Raji (cell line): ENCODE measurements around the gene CREG2.

ENCODE experiments used
- POLR2A ChIP-seq: IDR thresholded peaks from 2 replicates; pipeline ENCODE4 v1.6.1; 2011; ENCODE audit warnings: low read depth, low read length, control low read depth; ENCODE audit not compliant: insufficient read depth

The CREG2 gene

DNA sequence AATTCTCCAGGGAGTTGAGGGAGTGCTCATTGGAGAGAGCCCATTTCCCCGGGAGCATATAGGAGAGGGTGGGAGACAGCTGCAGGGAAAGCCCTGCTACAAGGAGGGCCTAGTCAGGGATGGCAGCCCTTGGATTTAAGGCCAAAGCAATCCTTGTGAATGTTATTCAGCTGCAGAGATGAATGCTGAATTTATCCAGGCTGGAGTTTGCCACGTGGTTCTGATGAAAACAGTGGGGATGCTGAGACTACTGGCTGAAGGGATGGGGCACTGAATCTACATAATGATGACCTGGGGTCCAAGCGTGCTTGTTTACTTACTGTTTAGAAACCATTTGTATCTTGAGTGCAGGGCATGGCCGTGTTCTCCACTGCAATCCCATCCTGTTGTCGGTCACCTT, 43.2 kb downstream of the CREG2 start:
- no peak for TF ChIP-seq POLR2A

GRCh38 chr2:101342625-101343008, 44.7 kb downstream of the CREG2 start:
- TF ChIP-seq POLR2A: no peak

- no peak for TF ChIP-seq POLR2A
Observed at GRCh38 chr2:101341901-101342624, 45.2 kb downstream of the CREG2 start.

GRCh38 chr2:101341421-101341820, 45.9 kb downstream of the CREG2 start:
- TF ChIP-seq POLR2A: no peak

- no peak for TF ChIP-seq POLR2A
Observed at GRCh38 chr2:101340141-101340551, 47.2 kb downstream of the CREG2 start.

DNA sequence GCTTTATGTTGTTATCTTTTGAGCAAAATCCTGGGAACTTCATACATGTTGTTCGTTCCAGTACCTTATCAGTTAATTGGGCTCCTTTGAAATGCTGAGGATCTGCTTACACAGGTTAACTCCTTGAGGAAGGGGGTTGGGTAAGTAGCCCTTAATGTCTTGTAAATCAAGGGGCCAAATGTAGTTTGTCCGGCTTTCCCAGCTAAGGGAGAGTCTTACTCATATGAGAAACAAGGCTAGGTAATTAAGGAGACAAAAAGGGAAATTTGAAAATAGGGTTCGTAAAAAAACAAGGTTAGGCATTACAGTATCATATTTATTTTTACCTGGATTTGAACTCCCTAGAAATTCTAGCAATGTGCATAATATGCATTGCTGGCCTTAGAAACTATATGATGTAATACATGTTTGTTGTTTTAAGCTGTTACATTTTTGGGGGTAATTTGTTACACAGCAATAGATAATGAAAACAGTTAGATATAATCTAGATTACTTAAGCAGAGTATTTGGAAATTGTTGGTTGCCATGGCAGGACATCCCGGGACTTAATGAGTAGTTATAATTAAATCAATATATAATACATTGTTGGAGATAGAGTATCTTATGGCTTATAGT, 47.9 kb downstream of the CREG2 start:
- no peak for TF ChIP-seq POLR2A

GRCh38 chr2:101337877-101338276, 49.4 kb downstream of the CREG2 start:
- no peak for TF ChIP-seq POLR2A

GRCh38 chr2:101332885-101333766, 54.2 kb downstream of the CREG2 start:
- no peak for TF ChIP-seq POLR2A

DNA sequence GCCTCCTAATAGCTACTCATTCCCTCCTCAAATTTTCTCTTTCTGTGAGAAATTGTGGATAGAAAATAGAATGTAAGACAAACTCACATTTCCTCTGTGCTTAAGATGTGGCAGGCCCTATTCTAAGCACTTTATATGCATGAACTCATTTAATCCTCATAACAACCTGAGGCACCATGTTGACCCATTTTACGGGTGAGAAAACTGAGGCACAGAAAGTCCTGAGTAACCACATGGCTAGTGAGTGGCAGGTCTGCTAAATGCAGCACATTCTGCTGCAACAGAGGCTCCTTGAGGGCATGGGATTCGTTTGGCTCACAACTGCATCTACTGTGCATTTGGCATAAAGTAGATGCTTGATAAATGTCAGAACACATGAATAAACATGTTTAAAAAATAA, 56.1 kb downstream of the CREG2 start:
- no peak for TF ChIP-seq POLR2A

DNA sequence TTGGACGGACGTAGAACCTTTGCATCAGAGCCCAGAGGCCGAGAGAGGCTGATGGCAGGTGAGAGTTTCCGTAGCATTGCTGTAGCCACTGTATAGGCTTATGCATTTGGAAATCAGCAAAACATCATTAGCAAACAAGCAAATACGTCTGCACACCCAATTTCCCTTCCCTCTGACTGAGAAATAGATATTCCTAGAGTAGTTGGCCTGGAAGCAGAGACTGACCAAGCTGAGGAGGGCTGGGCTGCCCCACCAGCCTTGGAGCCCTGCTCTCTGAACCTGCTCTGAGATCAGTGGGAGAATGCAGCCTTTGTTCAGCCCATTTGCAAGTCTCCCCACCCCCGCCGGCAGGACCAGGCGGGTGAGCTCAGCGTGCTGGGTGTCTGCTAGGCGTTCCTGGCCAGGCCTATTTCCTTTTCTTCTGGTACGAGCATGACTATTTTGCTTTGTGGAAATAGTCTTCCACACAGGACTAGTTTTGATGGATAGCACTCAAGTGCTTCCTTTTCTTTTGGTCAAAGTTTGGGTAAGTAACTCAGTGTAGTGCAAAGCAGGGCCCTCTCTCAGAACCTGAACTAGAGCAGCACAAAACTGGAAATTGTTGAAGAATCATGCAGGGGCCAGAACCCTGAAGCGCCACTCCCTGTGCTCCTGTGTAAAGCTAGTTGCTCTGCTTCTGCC, 56.9 kb downstream of the CREG2 start:
- TF ChIP-seq POLR2A: no peak

DNA sequence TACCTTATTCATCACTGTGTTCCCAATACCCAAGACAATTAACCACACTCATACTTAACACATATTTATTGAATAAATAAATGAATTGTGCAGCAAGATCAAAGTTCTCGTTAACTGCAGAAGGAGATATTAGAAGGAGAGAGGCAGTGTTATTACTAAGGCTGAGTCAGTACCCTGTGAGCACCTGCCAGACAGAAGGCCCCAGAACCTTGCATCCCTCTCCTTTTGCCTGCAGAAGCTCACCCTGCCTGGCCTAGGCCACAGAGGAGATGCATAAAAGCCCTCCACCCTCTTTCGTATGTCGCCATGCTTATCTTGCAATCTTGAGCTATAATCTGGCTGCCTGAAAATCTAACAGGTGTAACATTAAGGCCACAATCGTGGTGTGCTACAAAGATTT, 58.3 kb downstream of the CREG2 start:
- no peak for TF ChIP-seq POLR2A

- no peak for TF ChIP-seq POLR2A
Observed at GRCh38 chr2:101328474-101329007, 58.8 kb downstream of the CREG2 start.

GRCh38 chr2:101327863-101328394, 59.4 kb downstream of the CREG2 start:
- no peak for TF ChIP-seq POLR2A

DNA sequence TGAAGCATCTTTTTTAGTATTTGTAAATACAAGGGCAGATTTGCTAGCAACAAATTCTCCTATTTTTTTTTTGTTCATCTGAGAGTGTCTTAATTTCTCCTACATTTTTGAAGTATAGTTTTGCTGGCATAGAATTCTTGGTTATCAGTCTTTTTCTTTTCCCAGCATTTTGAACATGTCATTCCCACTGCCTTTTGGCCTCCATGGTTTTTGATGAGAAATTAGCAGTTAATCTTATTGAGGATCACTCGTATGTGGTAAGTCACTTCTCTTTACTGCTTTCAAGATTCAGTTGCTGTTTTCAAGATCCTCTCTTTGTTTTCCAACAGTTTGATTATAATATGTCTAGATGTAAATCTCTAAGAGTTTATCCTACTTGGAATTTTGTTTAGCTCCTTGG, 61.9 kb downstream of the CREG2 start:
- no peak for TF ChIP-seq POLR2A

DNA sequence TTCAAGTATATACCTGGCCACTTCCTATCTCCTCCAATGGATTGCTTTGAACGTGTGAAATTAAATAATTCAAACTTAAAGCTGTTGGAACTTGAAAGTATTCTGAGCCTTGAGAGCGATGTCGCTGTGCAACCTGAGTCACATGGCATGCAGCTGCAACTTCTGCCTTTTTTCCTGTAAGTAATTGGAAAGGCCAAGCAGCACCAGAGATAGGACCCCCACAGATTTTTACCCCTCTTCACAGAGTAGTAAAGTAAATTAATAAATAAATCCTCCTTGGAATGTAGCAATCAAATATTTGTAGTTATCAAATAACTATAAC, 75.6 kb downstream of the CREG2 start:
- no peak for TF ChIP-seq POLR2A
